GM21515 (cell line): ENCODE measurements around the gene PAF1.
A peak's percentile ranks its signal among the peaks of the same experiment; 100 is the strongest.
"Not testable (repeated sequence)": the region's sequence is repeated elsewhere in the genome, so short reads cannot be mapped to it uniquely, and the experiment has no call there.

Experiments used
- ATAC-seq: cut with Tn5 transposase; IDR thresholded peaks from one replicate; pipeline ENCODE4 v1.9.1; 2021; ENCODE audit not compliant: unreplicated experiment

Gene PAF1

DNA sequence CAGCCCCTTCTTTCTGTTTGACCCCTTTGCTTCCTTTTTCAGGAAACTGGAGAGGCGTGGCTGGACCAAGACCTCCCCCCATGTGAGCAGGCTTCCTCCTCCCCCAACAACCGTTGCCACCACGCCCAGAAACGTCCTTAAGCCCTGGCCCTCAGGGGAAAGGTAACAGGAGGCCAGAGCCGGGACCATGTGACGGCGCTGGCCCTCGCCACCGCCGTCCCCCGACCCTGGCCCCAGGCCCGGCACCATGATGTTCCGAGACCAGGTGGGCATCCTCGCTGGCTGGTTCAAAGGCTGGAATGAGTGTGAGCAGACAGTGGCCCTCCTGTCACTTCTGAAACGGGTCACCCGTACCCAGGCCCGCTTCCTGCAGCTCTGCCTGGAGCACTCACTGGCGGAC lies 34.3 kb downstream of the PAF1 start:
- ATAC-seq = no peak

DNA sequence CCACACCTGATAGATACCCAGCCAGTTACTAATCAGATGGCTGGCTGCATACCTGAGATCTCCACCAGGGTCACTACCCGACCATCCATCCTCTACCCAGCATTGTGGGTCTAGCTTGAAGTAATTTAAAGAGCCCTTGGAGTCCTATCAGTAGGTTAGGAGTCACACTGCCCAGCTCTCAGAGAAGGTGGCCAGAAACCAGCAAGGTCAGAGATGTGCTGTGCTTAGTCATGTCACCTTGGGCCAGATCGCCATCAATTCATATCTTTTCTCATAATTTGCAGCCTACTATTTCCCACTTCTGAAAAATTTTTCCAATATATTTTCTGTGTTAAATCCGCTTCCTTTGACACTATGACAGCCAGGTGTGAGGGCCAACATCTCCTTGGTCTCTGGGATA lies 34.8 kb downstream of the PAF1 start:
- ATAC-seq = no peak

- no peak for ATAC-seq
These were observed 35.7 kb downstream of the PAF1 start for GRCh38 chr19:39355253-39355652.

DNA sequence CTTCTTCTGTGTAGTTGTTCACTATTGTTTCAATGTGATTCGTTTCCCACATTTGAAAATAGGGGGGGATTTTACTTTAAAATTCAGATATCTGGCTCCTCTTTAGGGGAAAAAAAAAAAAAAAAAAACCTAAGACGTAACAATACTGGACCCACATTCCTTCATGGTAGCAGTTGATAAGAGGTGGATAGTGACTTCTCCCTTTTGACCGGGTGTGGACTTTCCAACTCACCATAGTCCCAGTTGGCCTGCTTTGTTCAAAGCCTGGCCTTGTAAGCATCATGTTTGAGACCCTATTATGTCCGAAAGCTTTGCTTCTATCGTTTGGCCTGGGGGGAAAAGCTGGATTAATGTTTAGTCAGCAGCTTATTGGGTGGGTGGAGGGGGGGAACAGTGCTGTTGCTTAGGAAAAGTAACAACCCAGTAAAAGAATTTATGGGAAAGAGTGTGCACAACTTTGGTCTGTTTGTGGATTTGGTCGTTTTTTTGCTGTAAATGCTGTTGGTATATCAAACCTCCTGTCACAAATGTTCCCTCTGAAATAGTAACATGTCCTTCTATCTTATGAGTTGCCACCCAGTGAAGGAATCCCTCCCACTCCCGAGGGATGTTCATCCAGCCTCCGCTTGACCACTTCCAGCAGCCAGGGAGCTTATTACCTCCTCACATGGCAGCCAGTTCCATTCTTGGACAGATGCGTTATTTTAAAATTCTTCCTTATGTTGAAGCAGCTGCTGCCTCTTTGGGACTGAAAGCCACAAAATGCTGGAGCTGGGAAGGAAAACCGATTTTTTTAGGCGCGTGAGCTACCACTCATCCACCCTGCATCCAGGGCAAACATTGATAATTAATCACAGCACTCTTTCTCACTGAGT lies 38.3 kb downstream of the PAF1 start:
- no peak for ATAC-seq

DNA sequence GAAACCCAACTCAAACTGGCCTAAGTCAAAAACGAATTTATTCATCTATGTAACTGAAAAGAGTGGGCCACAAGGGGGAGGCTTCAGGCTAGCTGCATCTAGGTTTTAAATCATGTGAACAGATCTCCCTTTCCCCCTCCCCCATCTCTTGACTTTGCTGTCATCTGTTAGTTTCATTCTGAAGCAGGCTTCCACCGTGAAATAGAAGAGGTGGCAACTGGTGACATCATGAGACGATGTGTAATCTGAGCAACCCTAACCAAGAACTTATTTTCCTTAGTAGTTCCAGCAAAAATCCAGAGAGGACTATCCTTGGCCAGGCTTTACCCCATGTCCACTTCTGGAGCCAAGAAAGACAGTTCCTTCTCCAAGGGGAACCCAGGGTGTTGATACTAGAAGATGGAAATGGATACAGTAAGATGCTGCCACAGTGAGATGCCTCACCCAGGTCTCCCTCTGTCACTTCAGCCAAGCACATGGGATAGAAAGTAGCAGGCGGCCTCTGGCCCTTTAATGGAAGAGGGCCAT lies 39.3 kb downstream of the PAF1 start:
- peak; percentile 60 for ATAC-seq

DNA sequence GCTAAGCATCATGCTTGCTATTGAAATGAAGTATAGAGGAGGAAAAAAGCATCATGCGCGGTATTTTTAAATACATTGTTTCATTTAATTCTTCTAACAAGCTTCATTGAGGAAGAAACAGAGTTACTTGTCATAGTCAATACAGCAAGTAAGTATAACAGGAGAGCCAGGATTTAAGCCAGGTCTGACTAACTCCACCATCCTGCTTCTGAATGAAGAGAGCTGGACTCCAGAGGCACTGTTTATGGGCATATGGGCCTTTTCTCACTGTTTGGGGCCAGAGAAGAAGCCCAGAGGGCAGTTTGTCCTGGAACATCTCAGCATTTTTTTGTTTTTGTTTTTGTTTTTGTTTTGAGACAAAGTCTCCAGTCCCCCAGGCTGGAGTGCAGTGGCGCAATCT lies 40.8 kb downstream of the PAF1 start:
- ATAC-seq = no peak

GRCh38 chr19:39349326-39349725 lies 41.6 kb downstream of the PAF1 start:
- no peak for ATAC-seq

- no peak for ATAC-seq
These were observed 43.4 kb downstream of the PAF1 start for GRCh38 chr19:39347332-39348164.

GRCh38 chr19:39345956-39346355 lies 45.0 kb downstream of the PAF1 start:
- ATAC-seq = no peak

GRCh38 chr19:39342647-39343305 lies 48.1 kb downstream of the PAF1 start:
- ATAC-seq = no peak

- peak; percentile 85 for ATAC-seq
These were observed 48.9 kb downstream of the PAF1 start, which contains the start of gene SAMD4B for GRCh38 chr19:39341719-39342604. SAMD4B (plus strand) TSS chr19:39342421; CDS start chr19:39356894, 14,473 bp downstream.

DNA sequence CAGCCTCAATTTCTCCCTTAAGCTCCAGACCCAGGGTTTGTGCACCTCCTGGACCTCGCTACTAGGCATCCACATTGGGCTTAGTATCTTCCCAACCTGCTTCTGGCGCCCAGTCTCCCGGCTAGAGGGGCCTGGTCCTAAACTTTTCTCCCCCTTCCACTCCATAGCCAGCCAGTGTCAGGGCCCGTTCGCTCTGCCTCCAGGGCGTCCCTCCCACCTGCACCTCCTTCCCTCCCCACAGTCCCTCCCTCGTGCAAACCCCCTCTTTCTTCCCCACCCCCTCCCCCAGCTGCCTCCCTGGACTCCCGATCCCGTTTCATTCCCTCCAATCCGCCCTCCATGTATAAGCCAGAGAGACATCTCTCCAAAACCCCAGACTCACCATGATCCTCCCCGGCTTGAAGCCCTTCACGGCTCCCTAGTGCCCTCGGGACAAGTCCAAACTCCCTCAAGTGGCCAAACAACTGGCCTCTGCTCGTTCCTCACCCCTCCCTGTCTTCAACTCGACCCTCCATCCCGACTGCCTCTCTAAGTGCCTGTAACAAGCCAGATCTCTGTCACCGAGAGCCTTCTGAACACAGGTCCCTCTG lies 49.7 kb downstream of the PAF1 start:
- no peak for ATAC-seq

DNA sequence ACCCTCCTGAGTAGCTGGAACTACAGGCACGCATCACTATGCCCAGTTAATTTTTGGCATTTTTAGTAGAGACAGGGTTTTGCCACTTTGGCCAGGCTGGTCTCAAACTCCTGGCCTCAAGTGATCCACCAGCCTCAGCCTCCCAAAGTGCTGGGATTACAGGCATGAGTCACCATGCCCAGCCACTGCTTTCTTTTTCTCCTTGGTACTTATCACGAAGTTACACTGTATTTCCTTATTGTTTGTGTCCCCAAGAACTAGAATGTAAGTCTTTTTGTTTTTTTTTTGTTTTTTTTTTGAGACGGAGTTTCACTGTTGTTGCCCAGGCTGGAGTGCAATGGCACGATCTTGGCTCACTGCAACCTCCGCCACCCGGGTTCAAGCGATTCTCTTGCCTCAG lies 50.8 kb downstream of the PAF1 start:
- not testable (repeated sequence) for ATAC-seq

DNA sequence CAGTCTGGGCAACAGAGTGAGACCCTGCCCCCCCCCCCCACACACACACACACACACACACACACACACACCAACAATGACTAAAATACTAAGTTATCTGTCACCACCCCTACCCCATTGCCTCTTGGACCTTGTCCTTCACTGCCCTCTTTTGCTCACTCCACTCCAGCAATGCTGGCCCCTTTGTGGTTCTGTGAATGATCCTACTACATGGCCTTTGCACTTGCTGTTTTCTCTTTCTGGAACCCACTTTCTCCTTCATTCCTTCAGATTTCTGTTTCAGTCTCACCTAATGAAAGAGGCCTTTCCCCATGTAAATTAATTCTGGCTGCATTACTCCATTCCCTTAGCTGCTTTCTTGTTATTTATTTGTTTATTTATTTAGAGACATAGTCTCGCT lies 51.2 kb downstream of the PAF1 start:
- ATAC-seq = no peak

DNA sequence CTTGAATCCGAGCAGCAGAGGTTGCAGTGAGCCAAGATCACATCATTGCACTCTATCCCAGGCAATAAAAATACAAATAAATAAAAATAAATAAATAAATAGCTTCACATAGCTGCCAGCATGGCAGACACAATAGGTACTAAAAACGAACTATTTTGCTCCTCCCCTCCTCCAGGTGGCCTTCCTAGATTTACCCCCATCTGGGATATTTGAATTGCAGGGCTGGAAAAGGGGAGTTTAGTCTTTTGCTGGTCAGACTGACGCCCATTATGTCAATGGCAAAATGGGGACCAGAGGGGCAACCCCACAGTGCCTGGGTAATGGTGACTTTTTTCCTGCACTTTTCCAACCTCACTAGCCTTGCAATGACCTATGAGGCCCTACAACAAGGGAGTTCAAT lies 54.4 kb downstream of the PAF1 start:
- ATAC-seq = no peak
